PFSK-1 (cell line): ENCODE data around the gene TEX19.

Experiments
- FOXP2 ChIP-seq: optimal IDR thresholded peaks from 2 replicates; pipeline ENCODE3; 2011; ENCODE audit warnings: borderline replicate concordance, control low read depth, inconsistent platforms; ENCODE audit not compliant: insufficient read depth; ENCODE audit errors: extremely low read length, extremely low read depth
- POLR2AphosphoS5 ChIP-seq: IDR thresholded peaks from 2 replicates; pipeline ENCODE4 v1.6.1; 2012; ENCODE audit warnings: low read depth, mild to moderate bottlenecking, control low read depth, low read length, moderate library complexity
- REST ChIP-seq, 2 experiments: IDR thresholded peaks; 2 replicates each; pipeline versions ENCODE4 v1.6.1 to v1.8.0; 2011 to 2012; ENCODE audit warnings: low read depth in 2 of 2, low read length in 2 of 2, control low read depth in 1 of 2, inconsistent platforms in 1 of 2, mild to moderate bottlenecking in 1 of 2, moderate library complexity in 1 of 2; ENCODE audit not compliant: insufficient read depth in 1 of 2
- SIN3A ChIP-seq: IDR thresholded peaks from 2 replicates; pipeline ENCODE4 v1.6.1; 2012; ENCODE audit warnings: mild to moderate bottlenecking, low read length, moderate library complexity, borderline replicate concordance; ENCODE audit not compliant: insufficient read depth
- TAF1 ChIP-seq: IDR thresholded peaks from 2 replicates; pipeline ENCODE4 v1.6.1; 2012; ENCODE audit warnings: low read length, control low read depth, borderline replicate concordance; ENCODE audit not compliant: insufficient read depth

The TEX19 gene

GRCh38 chr17:82373731-82374625 is 14.9 kb downstream of the TEX19 start:
- TF ChIP-seq SIN3A (no peak), REST (IDR thresholded peaks at IDR 0.05; ENCODE audit: insufficient read depth in 1 of 2, low read depth in 2 of 2, low read length in 2 of 2) (no peak), FOXP2 (no peak), POLR2AphosphoS5 (no peak), TAF1 (no peak)

- TF ChIP-seq TAF1, result no peak
- TF ChIP-seq REST (IDR thresholded peaks at IDR 0.05; ENCODE audit: insufficient read depth in 1 of 2, low read depth in 2 of 2, low read length in 2 of 2), result no peak
- TF ChIP-seq SIN3A, result no peak
- no peak for TF ChIP-seq FOXP2
- no peak for TF ChIP-seq POLR2AphosphoS5
Observed at GRCh38 chr17:82374626-82375331, 15.7 kb downstream of the TEX19 start.

GRCh38 chr17:82375359-82376041 is 16.5 kb downstream of the TEX19 start:
- TF ChIP-seq TAF1 (no peak), FOXP2 (no peak), SIN3A (no peak), POLR2AphosphoS5 (no peak), REST (IDR thresholded peaks at IDR 0.05; ENCODE audit: insufficient read depth in 1 of 2, low read depth in 2 of 2, low read length in 2 of 2) (no peak)

GRCh38 chr17:82376042-82376730 is 17.1 kb downstream of the TEX19 start:
- TF ChIP-seq REST (IDR thresholded peaks at IDR 0.05; ENCODE audit: insufficient read depth in 1 of 2, low read depth in 2 of 2, low read length in 2 of 2) (no peak), SIN3A (no peak), FOXP2 (no peak), TAF1 (no peak), POLR2AphosphoS5 (no peak)
